K562 (cell line): ENCODE results near the gene CRLF1. TPM values are rescaled to one million over a fixed set of nuclear protein-coding genes. Genes with fewer than 3 reads are reported as not detected.

ENCODE experiments used
- DNMT1 ChIP-seq: fragments of 450-650 bp; IDR thresholded peaks from 2 replicates; pipeline ENCODE4 v1.6.1; 2016; ENCODE audit warnings: antibody characterized with exemption, mild to moderate bottlenecking
- ELF1 ChIP-seq: fragments of 200-800 bp; sonication (Bioruptor generic); IDR thresholded peaks from 2 replicates; pipeline ENCODE4 v1.6.1; 2016; ENCODE audit warnings: missing genetic modification characterization, missing compliant biosample characterization
- ETV6 ChIP-seq, 3 experiments: fragments of 150-350 bp in 1 of 3; sonication (generic) in 1 of 3; formaldehyde crosslinking in 1 of 3; IDR thresholded peaks; 2 replicates each; pipeline versions ENCODE4 v1.6.1 to v1.8.0; 2014 to 2022; ENCODE audit warnings: borderline replicate concordance in 2 of 3, low read depth in 2 of 3, antibody characterized with exemption in 1 of 3, low read length in 1 of 3, mild to moderate bottlenecking in 1 of 3, missing genetic modification reagents in 1 of 3
- FOSL1 ChIP-seq: fragments of 200-800 bp; sonication (Bioruptor generic); conservative IDR thresholded peaks from 2 replicates; pipeline ENCODE4 v1.6.1; 2016; ENCODE audit warnings: missing genetic modification characterization, missing compliant biosample characterization
- GMEB1 ChIP-seq: fragments of 250-450 bp; sonication (Bioruptor Pico); IDR thresholded peaks from 2 replicates; pipeline ENCODE4 v1.4.0; 2020; ENCODE audit warnings: mild to moderate bottlenecking
- KDM1A ChIP-seq, 2 experiments: fragments of 450-650 bp; IDR thresholded peaks; 2 replicates each; pipeline ENCODE4 v1.6.1; 2016; ENCODE audit warnings: mild to moderate bottlenecking in 2 of 2
- NCOA2 ChIP-seq, 2 experiments: fragments of 450-650 bp; IDR thresholded peaks; 2 replicates each; pipeline ENCODE4 v1.6.1; 2018; ENCODE audit warnings: mild to moderate bottlenecking in 2 of 2, moderate library complexity in 1 of 2; ENCODE audit not compliant: partially characterized antibody in 2 of 2
- NFIX ChIP-seq: fragments of 250-450 bp; sonication (Bioruptor Pico); IDR thresholded peaks from 2 replicates; pipeline ENCODE4 v1.4.0; 2020; ENCODE audit warnings: low read depth, mild to moderate bottlenecking, moderate library complexity
- NRF1 ChIP-seq, 2 experiments: fragments of 450-650 bp; IDR thresholded peaks in 1 of 2; conservative IDR thresholded peaks in 1 of 2; 2 replicates each; pipeline ENCODE4 v1.6.1; 2014; ENCODE audit warnings: mild to moderate bottlenecking in 2 of 2
- RBFOX2 ChIP-seq: fragments of 200-400 bp; formaldehyde crosslinking; IDR thresholded peaks from 2 replicates; pipeline ENCODE4 v1.6.1; 2017; ENCODE audit warnings: low read depth, mild to moderate bottlenecking, low read length, moderate library complexity
- STAG1 ChIP-seq: sonication (generic); formaldehyde crosslinking; IDR thresholded peaks from 2 replicates; pipeline ENCODE4 v1.5.0; 2020; ENCODE audit warnings: missing genetic modification reagents, borderline replicate concordance
- ZBTB1 ChIP-seq: sonication (generic); formaldehyde crosslinking; IDR thresholded peaks from 2 replicates; pipeline ENCODE4 v1.8.1; 2023; ENCODE audit warnings: missing genetic modification reagents, low read depth, mild to moderate bottlenecking, borderline replicate concordance
- ZNF347 ChIP-seq: fragments of 450-650 bp; formaldehyde crosslinking; IDR thresholded peaks from 2 replicates; pipeline ENCODE4 v1.4.0; 2020; ENCODE audit warnings: low read depth, mild to moderate bottlenecking, moderate library complexity
- ZNF584 ChIP-seq: fragments of 200-800 bp; sonication (Bioruptor generic); IDR thresholded peaks from 2 replicates; pipeline ENCODE4 v1.6.1; 2016; ENCODE audit warnings: low read depth, mild to moderate bottlenecking, missing genetic modification characterization, missing compliant biosample characterization
- ZNF76 ChIP-seq: fragments of 250-450 bp; sonication (Bioruptor Pico); IDR thresholded peaks from 2 replicates; pipeline ENCODE4 v1.4.0; 2020; ENCODE audit warnings: mild to moderate bottlenecking, moderate library complexity, borderline replicate concordance
- polyA plus RNA-seq, 8 experiments: library from polyadenylated mRNA; depleted of rRNA in 4 of 8; stranded (reverse) in 5 of 8; unstranded in 3 of 8; fragments of >200 nt; fragmentation: Nextera tagmentation in 2 of 8; fragmentation: Illumina TruSeq in 1 of 8; extraction: Ambion mirVana in 2 of 8; extraction: Trizol in 1 of 8; gene quantifications; 2 replicates each; pipeline versions ENCODE4 v1.2.1 to v1.2.3, GENCODE V29; 2011 to 2014; ENCODE audit warnings: inconsistent platforms in 1 of 8, missing spikeins in 1 of 8
- total RNA-seq, 7 experiments: library from RNA; depleted of rRNA in 6 of 7; stranded (reverse); fragments of >200 nt in 6 of 7; fragmentation: Illumina TruSeq in 2 of 7; extraction: Trizol in 2 of 7; gene quantifications; 2 replicates each; pipeline versions ENCODE4 v1.2.1 to v1.2.3, GENCODE V29; 2011 to 2021; ENCODE audit warnings: low replicate concordance in 1 of 7
- TF ChIP-seq, protein P1 (sequence below): fragments of 450-650 bp; IDR thresholded peaks from 2 replicates; pipeline ENCODE4 v1.6.1; 2016; ENCODE audit warnings: mild to moderate bottlenecking
- TF ChIP-seq, protein P2 (sequence below), 2 experiments: fragments of 450-650 bp in 1 of 2; IDR thresholded peaks; 2 replicates each; pipeline ENCODE4 v1.6.1; 2011 to 2017; ENCODE audit warnings: low read depth in 2 of 2, antibody characterized with exemption in 1 of 2, borderline replicate concordance in 1 of 2, low read length in 1 of 2, mild to moderate bottlenecking in 1 of 2, mixed read lengths in 1 of 2; ENCODE audit not compliant: control insufficient read depth in 1 of 2

CRLF1 gene
- total and polyA plus RNA-seq, 9 of the 15 experiments (the other 6 are each of a cell fraction or from before 2014, with no cell fraction given) = 0.85 to 3.6 (median 1.7) TPM

- TF ChIP-seq, protein P1, sequence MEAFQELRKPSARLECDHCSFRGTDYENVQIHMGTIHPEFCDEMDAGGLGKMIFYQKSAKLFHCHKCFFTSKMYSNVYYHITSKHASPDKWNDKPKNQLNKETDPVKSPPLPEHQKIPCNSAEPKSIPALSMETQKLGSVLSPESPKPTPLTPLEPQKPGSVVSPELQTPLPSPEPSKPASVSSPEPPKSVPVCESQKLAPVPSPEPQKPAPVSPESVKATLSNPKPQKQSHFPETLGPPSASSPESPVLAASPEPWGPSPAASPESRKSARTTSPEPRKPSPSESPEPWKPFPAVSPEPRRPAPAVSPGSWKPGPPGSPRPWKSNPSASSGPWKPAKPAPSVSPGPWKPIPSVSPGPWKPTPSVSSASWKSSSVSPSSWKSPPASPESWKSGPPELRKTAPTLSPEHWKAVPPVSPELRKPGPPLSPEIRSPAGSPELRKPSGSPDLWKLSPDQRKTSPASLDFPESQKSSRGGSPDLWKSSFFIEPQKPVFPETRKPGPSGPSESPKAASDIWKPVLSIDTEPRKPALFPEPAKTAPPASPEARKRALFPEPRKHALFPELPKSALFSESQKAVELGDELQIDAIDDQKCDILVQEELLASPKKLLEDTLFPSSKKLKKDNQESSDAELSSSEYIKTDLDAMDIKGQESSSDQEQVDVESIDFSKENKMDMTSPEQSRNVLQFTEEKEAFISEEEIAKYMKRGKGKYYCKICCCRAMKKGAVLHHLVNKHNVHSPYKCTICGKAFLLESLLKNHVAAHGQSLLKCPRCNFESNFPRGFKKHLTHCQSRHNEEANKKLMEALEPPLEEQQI = no peak; the same call in 1 of the 2 replicates
- TF ChIP-seq ZBTB1 (CRISPR knock-in tag) = no peak
- no peak for TF ChIP-seq DNMT1
- TF ChIP-seq KDM1A (IDR thresholded peaks at IDR 0.05) = peak; percentile 97 to 99
- 0 out of 2 replicates have a peak, but pooled peaks have one; percentile 40 for TF ChIP-seq ZNF584 (CRISPR knock-in tag)
- peak; percentile 98 for TF ChIP-seq GMEB1 (CRISPR knock-in tag)
- TF ChIP-seq FOSL1 = 0 out of 2 replicates have a peak, but pooled peaks have one; percentile 27
- TF ChIP-seq NRF1 (conservative IDR thresholded peaks at IDR 0.05 in 1 of 2, IDR thresholded peaks at IDR 0.05 in 1 of 2) = peak; percentile 93 to 94
- TF ChIP-seq NCOA2 (IDR thresholded peaks at IDR 0.05; ENCODE audit: partially characterized antibody in 2 of 2) = no peak
- no peak for TF ChIP-seq ZNF347 (CRISPR knock-in tag)
- no peak for TF ChIP-seq ETV6 (IDR thresholded peaks at IDR 0.05; ENCODE audit: borderline replicate concordance in 1 of 2, low read depth in 2 of 2, low read length in 1 of 2)
- TF ChIP-seq ETV6 (CRISPR knock-in tag; IDR thresholded peaks at IDR 0.05; ENCODE audit: borderline replicate concordance) = no peak
- TF ChIP-seq NFIX = no peak
- TF ChIP-seq STAG1 (CRISPR knock-in tag) = no peak
- TF ChIP-seq, protein P2, sequence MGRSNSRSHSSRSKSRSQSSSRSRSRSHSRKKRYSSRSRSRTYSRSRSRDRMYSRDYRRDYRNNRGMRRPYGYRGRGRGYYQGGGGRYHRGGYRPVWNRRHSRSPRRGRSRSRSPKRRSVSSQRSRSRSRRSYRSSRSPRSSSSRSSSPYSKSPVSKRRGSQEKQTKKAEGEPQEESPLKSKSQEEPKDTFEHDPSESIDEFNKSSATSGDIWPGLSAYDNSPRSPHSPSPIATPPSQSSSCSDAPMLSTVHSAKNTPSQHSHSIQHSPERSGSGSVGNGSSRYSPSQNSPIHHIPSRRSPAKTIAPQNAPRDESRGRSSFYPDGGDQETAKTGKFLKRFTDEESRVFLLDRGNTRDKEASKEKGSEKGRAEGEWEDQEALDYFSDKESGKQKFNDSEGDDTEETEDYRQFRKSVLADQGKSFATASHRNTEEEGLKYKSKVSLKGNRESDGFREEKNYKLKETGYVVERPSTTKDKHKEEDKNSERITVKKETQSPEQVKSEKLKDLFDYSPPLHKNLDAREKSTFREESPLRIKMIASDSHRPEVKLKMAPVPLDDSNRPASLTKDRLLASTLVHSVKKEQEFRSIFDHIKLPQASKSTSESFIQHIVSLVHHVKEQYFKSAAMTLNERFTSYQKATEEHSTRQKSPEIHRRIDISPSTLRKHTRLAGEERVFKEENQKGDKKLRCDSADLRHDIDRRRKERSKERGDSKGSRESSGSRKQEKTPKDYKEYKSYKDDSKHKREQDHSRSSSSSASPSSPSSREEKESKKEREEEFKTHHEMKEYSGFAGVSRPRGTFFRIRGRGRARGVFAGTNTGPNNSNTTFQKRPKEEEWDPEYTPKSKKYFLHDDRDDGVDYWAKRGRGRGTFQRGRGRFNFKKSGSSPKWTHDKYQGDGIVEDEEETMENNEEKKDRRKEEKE (IDR thresholded peaks at IDR 0.05; ENCODE audit: borderline replicate concordance in 1 of 2, control insufficient read depth in 1 of 2, low read depth in 2 of 2, low read length in 1 of 2) = no peak
- no peak for TF ChIP-seq ZNF76 (CRISPR knock-in tag)
- peak; percentile 97 for TF ChIP-seq ELF1
- peak; percentile 94 for TF ChIP-seq RBFOX2
Observed at GRCh38 chr19:18557411-18558201, 49.0 kb downstream of the CRLF1 start, which contains the start of gene KXD1 (continued).
